WTC11 (cell line): ENCODE data around the gene TMEM245.

Source experiments
- ATF3 ChIP-seq: sonication (generic); formaldehyde crosslinking; conservative IDR thresholded peaks from 2 replicates; pipeline ENCODE4 v1.8.1; 2022; ENCODE audit warnings: mild to moderate bottlenecking, missing genetic modification reagents
- FOXP1 ChIP-seq: sonication (generic); formaldehyde crosslinking; IDR thresholded peaks from 2 replicates; pipeline ENCODE4 v1.8.0; 2022; ENCODE audit warnings: missing genetic modification reagents, mild to moderate bottlenecking, moderate library complexity, borderline replicate concordance
- NFYB ChIP-seq: sonication (generic); formaldehyde crosslinking; conservative IDR thresholded peaks from 2 replicates; pipeline ENCODE4 v1.8.0; 2022; ENCODE audit warnings: low read depth, missing genetic modification reagents
- NR3C1 ChIP-seq: sonication (generic); formaldehyde crosslinking; conservative IDR thresholded peaks from 2 replicates; pipeline ENCODE4 v1.8.1; 2023; ENCODE audit warnings: low read depth, mild to moderate bottlenecking, missing genetic modification reagents
- SP1 ChIP-seq: sonication (generic); formaldehyde crosslinking; conservative IDR thresholded peaks from 2 replicates; pipeline ENCODE4 v1.8.1; 2022; ENCODE audit warnings: missing genetic modification reagents
- ZSCAN18 ChIP-seq: fragments of 250-450 bp; sonication (Bioruptor Pico); IDR thresholded peaks from 2 replicates; pipeline ENCODE4 v2.1.2; 2022; ENCODE audit warnings: mild to moderate bottlenecking, moderate library complexity
- TF ChIP-seq, protein P1 (sequence below): sonication (generic); formaldehyde crosslinking; conservative IDR thresholded peaks from 2 replicates; pipeline ENCODE4 v1.8.1; 2023; ENCODE audit warnings: mild to moderate bottlenecking, low read depth, missing genetic modification reagents, moderate library complexity
- TF ChIP-seq, protein P2 (sequence below): sonication (generic); formaldehyde crosslinking; IDR thresholded peaks from 2 replicates; pipeline ENCODE4 v1.8.1; 2023; ENCODE audit warnings: mild to moderate bottlenecking, moderate library complexity, missing genetic modification reagents
- TF ChIP-seq, protein P3 (sequence below): fragments of 200-600 bp; IDR thresholded peaks from 2 replicates; pipeline ENCODE4 v1.8.0; 2022; ENCODE audit warnings: antibody characterized with exemption

- TF ChIP-seq NR3C1 (CRISPR knock-in tag) (no peak), SP1 (CRISPR knock-in tag) (no peak), FOXP1 (CRISPR knock-in tag) (no peak), ZSCAN18 (no peak), ATF3 (CRISPR knock-in tag) (no peak), NFYB (CRISPR knock-in tag) (no peak)
- TF ChIP-seq, protein P1, sequence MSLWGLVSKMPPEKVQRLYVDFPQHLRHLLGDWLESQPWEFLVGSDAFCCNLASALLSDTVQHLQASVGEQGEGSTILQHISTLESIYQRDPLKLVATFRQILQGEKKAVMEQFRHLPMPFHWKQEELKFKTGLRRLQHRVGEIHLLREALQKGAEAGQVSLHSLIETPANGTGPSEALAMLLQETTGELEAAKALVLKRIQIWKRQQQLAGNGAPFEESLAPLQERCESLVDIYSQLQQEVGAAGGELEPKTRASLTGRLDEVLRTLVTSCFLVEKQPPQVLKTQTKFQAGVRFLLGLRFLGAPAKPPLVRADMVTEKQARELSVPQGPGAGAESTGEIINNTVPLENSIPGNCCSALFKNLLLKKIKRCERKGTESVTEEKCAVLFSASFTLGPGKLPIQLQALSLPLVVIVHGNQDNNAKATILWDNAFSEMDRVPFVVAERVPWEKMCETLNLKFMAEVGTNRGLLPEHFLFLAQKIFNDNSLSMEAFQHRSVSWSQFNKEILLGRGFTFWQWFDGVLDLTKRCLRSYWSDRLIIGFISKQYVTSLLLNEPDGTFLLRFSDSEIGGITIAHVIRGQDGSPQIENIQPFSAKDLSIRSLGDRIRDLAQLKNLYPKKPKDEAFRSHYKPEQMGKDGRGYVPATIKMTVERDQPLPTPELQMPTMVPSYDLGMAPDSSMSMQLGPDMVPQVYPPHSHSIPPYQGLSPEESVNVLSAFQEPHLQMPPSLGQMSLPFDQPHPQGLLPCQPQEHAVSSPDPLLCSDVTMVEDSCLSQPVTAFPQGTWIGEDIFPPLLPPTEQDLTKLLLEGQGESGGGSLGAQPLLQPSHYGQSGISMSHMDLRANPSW = no peak
- TF ChIP-seq, protein P2, sequence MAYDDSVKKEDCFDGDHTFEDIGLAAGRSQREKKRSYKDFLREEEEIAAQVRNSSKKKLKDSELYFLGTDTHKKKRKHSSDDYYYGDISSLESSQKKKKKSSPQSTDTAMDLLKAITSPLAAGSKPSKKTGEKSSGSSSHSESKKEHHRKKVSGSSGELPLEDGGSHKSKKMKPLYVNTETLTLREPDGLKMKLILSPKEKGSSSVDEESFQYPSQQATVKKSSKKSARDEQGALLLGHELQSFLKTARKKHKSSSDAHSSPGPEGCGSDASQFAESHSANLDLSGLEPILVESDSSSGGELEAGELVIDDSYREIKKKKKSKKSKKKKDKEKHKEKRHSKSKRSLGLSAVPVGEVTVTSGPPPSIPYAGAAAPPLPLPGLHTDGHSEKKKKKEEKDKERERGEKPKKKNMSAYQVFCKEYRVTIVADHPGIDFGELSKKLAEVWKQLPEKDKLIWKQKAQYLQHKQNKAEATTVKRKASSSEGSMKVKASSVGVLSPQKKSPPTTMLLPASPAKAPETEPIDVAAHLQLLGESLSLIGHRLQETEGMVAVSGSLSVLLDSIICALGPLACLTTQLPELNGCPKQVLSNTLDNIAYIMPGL = no peak
- TF ChIP-seq, protein P3, sequence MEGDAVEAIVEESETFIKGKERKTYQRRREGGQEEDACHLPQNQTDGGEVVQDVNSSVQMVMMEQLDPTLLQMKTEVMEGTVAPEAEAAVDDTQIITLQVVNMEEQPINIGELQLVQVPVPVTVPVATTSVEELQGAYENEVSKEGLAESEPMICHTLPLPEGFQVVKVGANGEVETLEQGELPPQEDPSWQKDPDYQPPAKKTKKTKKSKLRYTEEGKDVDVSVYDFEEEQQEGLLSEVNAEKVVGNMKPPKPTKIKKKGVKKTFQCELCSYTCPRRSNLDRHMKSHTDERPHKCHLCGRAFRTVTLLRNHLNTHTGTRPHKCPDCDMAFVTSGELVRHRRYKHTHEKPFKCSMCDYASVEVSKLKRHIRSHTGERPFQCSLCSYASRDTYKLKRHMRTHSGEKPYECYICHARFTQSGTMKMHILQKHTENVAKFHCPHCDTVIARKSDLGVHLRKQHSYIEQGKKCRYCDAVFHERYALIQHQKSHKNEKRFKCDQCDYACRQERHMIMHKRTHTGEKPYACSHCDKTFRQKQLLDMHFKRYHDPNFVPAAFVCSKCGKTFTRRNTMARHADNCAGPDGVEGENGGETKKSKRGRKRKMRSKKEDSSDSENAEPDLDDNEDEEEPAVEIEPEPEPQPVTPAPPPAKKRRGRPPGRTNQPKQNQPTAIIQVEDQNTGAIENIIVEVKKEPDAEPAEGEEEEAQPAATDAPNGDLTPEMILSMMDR = no peak
These were observed 151.8 kb downstream of the TMEM245 start for GRCh38 chr9:108967916-108968315.
